KOPT-K1 (cell line): Measurements from ENCODE around the gene TBCA.
"Not testable (repeated sequence)": the region's sequence is repeated elsewhere in the genome, so short reads cannot be mapped to it uniquely, and the experiment has no call there.

Source experiments
- H3K27ac ChIP-seq: fragments of 200-600 bp; sonication (generic); 2 replicates; pipeline ENCODE4 v1.5.1; 2016; ENCODE audit warnings: antibody characterized with exemption, mild to moderate bottlenecking, low read depth, low read length; ENCODE audit not compliant: poor library complexity, severe bottlenecking
- H3K36me3 ChIP-seq: fragments of 200-600 bp; sonication (generic); 2 replicates; pipeline ENCODE4 v1.5.1; 2017; ENCODE audit warnings: antibody characterized with exemption, mild to moderate bottlenecking, low read length, moderate library complexity; ENCODE audit not compliant: insufficient read depth
- H3K9me3 ChIP-seq: fragments of 200-600 bp; sonication (generic); 2 replicates; pipeline ENCODE4 v1.5.1; 2017; ENCODE audit warnings: antibody characterized with exemption, low read length, mild to moderate bottlenecking; ENCODE audit not compliant: insufficient read depth, poor library complexity, severe bottlenecking

TBCA gene

GRCh38 chr5:77707791-77708190, 68.3 kb downstream of the TBCA start:
- Histone ChIP-seq H3K36me3 (peaks cover 54% of the 10 kb centered on the region), H3K27ac (no peak overlapping the region), H3K9me3 (no peaks in the 10 kb centered on the region)

GRCh38 chr5:77699569-77699968, 76.6 kb downstream of the TBCA start:
- not testable (repeated sequence) for H3K9me3 ChIP-seq, H3K27ac ChIP-seq
- peaks cover 80% of the 10 kb centered on the region for H3K36me3 ChIP-seq

- peaks cover 77% of the 10 kb centered on the region for H3K36me3 ChIP-seq
- no peak overlapping the region for H3K27ac ChIP-seq
Measured at GRCh38 chr5:77698920-77699319, 77.2 kb downstream of the TBCA start.

GRCh38 chr5:77697692-77698091, 78.4 kb downstream of the TBCA start:
- no peak overlapping the region for H3K27ac ChIP-seq
- H3K9me3 ChIP-seq = peaks cover 8% of the 10 kb centered on the region
- peaks cover 77% of the 10 kb centered on the region for H3K36me3 ChIP-seq

More at GRCh38 chr5:77698920-77699319, 77.2 kb downstream of the TBCA start:
- peaks cover 8% of the 10 kb centered on the region for H3K9me3 ChIP-seq

GRCh38 chr5:77696120-77696519, 80.0 kb downstream of the TBCA start:
- peaks cover 77% of the 10 kb centered on the region for H3K36me3 ChIP-seq

GRCh38 chr5:77693913-77694312, 82.2 kb downstream of the TBCA start:
- H3K36me3 ChIP-seq = peaks cover 75% of the 10 kb centered on the region
- H3K9me3 ChIP-seq = peaks cover 8% of the 10 kb centered on the region
- H3K27ac ChIP-seq = no peak overlapping the region

More at GRCh38 chr5:77696120-77696519, 80.0 kb downstream of the TBCA start:
- Histone ChIP-seq H3K9me3 (peaks cover 8% of the 10 kb centered on the region), H3K27ac (no peak overlapping the region)

- H3K27ac ChIP-seq = no peak overlapping the region
- H3K36me3 ChIP-seq = peaks cover 8% of the 10 kb centered on the region
- no peaks in the 10 kb centered on the region for H3K9me3 ChIP-seq
Measured at GRCh38 chr5:77683171-77683732, 92.9 kb downstream of the TBCA start.

- Histone ChIP-seq H3K36me3 (no peaks in the 10 kb centered on the region), H3K9me3 (no peaks in the 10 kb centered on the region), H3K27ac (no peak overlapping the region)
Measured at GRCh38 chr5:77670526-77670925, 105.6 kb downstream of the TBCA start.

- H3K36me3 ChIP-seq = no peaks in the 10 kb centered on the region
- no peak overlapping the region for H3K27ac ChIP-seq
- H3K9me3 ChIP-seq = no peaks in the 10 kb centered on the region
Measured at GRCh38 chr5:77669677-77670076, 106.5 kb downstream of the TBCA start.

- H3K9me3 ChIP-seq = no peaks in the 10 kb centered on the region
Measured at GRCh38 chr5:77663090-77663863, 112.9 kb downstream of the TBCA start.

GRCh38 chr5:77662635-77663034, 113.5 kb downstream of the TBCA start:
- H3K27ac ChIP-seq = no peak overlapping the region
- no peaks in the 10 kb centered on the region for H3K36me3 ChIP-seq
- H3K9me3 ChIP-seq = no peaks in the 10 kb centered on the region

More at GRCh38 chr5:77663090-77663863, 112.9 kb downstream of the TBCA start:
- H3K36me3 ChIP-seq = no peaks in the 10 kb centered on the region
- no peak overlapping the region for H3K27ac ChIP-seq

- Histone ChIP-seq H3K36me3 (no peaks in the 10 kb centered on the region), H3K27ac (no peak overlapping the region), H3K9me3 (no peaks in the 10 kb centered on the region)
Measured at GRCh38 chr5:77658662-77659061, 117.5 kb downstream of the TBCA start.

GRCh38 chr5:77651343-77651742, 124.8 kb downstream of the TBCA start:
- H3K9me3 ChIP-seq = no peaks in the 10 kb centered on the region
- H3K27ac ChIP-seq = no peak overlapping the region
- no peaks in the 10 kb centered on the region for H3K36me3 ChIP-seq

GRCh38 chr5:77650686-77651085, 125.5 kb downstream of the TBCA start:
- H3K36me3 ChIP-seq = no peaks in the 10 kb centered on the region
- no peak overlapping the region for H3K27ac ChIP-seq
- H3K9me3 ChIP-seq = no peaks in the 10 kb centered on the region

GRCh38 chr5:77649776-77650175, 126.4 kb downstream of the TBCA start:
- H3K27ac ChIP-seq = no peak overlapping the region
- H3K36me3 ChIP-seq = no peaks in the 10 kb centered on the region
- H3K9me3 ChIP-seq = no peaks in the 10 kb centered on the region
